Keratinocyte (primary cell): ENCODE data around the gene TTC21B. TPM values are rescaled to one million over a fixed set of nuclear protein-coding genes. Genes with fewer than 3 reads are reported as not detected.

ENCODE experiments used
- DNase-seq: peaks from one replicate; pipeline ENCODE4 v3.0.0-alpha.2; 2011; ENCODE audit warnings: low read depth, missing footprints, low spot score
- FAIRE-seq: peaks from 2 replicates; lab custom pipeline; 2011; peaks lifted over from hg19 to GRCh38; lab: Jason Lieb, UNC
- H2AFZ ChIP-seq: 2 replicates; pipeline ENCODE4 v1.6.0; 2012; ENCODE audit warnings: low read length, control low read depth, inconsistent platforms; ENCODE audit not compliant: control insufficient read depth
- H3K27ac ChIP-seq: 2 replicates; pipeline ENCODE4 v1.5.1; 2011; ENCODE audit warnings: low read length; ENCODE audit not compliant: control insufficient read depth, insufficient read depth
- H3K27me3 ChIP-seq: 3 replicates; pipeline ENCODE4 v1.6.0; 2011; ENCODE audit warnings: low read length; ENCODE audit not compliant: control insufficient read depth, insufficient read depth; ENCODE audit errors: extremely low read depth
- H3K36me3 ChIP-seq, 2 experiments: 2 replicates in 1 of 2; 3 replicates in 1 of 2; pipeline ENCODE4 v1.5.1; 2011; ENCODE audit warnings: low read length in 2 of 2, mild to moderate bottlenecking in 1 of 2; ENCODE audit not compliant: control insufficient read depth in 2 of 2, insufficient read depth in 2 of 2; ENCODE audit errors: extremely low read depth in 1 of 2
- H3K4me1 ChIP-seq: 3 replicates; pipeline ENCODE4 v1.5.1; 2011; ENCODE audit warnings: low read length; ENCODE audit not compliant: control insufficient read depth, insufficient read depth; ENCODE audit errors: extremely low read depth
- H3K4me2 ChIP-seq: 3 replicates; pipeline ENCODE4 v1.6.0; 2011; ENCODE audit warnings: low read depth, low read length; ENCODE audit not compliant: control insufficient read depth, insufficient read depth; ENCODE audit errors: extremely low read depth
- H3K4me3 ChIP-seq, 3 experiments: fragments of 200-600 bp in 1 of 3; sonication (generic) in 1 of 3; 2 replicates in 2 of 3; 3 replicates in 1 of 3; pipeline ENCODE4 v1.5.1; 2011 to 2016; ENCODE audit warnings: low read length in 3 of 3, mild to moderate bottlenecking in 3 of 3, control low read depth in 2 of 3, inconsistent platforms in 1 of 3, low read depth in 1 of 3, mixed read lengths in 1 of 3, mixed run types in 1 of 3, moderate library complexity in 1 of 3; ENCODE audit not compliant: control insufficient read depth in 2 of 3, insufficient read depth in 2 of 3; ENCODE audit errors: extremely low read depth in 1 of 3
- H3K79me2 ChIP-seq: 2 replicates; pipeline ENCODE4 v1.6.0; 2012; ENCODE audit warnings: low read length; ENCODE audit not compliant: control insufficient read depth, insufficient read depth
- H3K9ac ChIP-seq: 3 replicates; pipeline ENCODE4 v1.6.0; 2011; ENCODE audit warnings: low read length; ENCODE audit not compliant: control insufficient read depth, insufficient read depth; ENCODE audit errors: extremely low read depth
- H3K9me1 ChIP-seq: 3 replicates; pipeline ENCODE4 v1.6.0; 2011; ENCODE audit warnings: low read length; ENCODE audit not compliant: control insufficient read depth, insufficient read depth; ENCODE audit errors: extremely low read depth
- H3K9me3 ChIP-seq: 2 replicates; pipeline ENCODE4 v1.5.1; 2012; ENCODE audit warnings: low read depth, low read length; ENCODE audit not compliant: control insufficient read depth
- H4K20me1 ChIP-seq: 3 replicates; pipeline ENCODE4 v1.6.0; 2011; ENCODE audit warnings: low read length; ENCODE audit not compliant: control insufficient read depth, insufficient read depth; ENCODE audit errors: extremely low read depth
- CTCF ChIP-seq, 3 experiments: IDR thresholded peaks in 1 of 3; conservative IDR thresholded peaks in 1 of 3; optimal IDR thresholded peaks in 1 of 3; 2 replicates in 2 of 3; 3 replicates in 1 of 3; pipeline versions ENCODE3 to v1.5.1; 2011; ENCODE audit warnings: low read length in 3 of 3, mild to moderate bottlenecking in 3 of 3, moderate library complexity in 2 of 3, control low read depth in 1 of 3, inconsistent platforms in 1 of 3; ENCODE audit not compliant: insufficient read depth in 2 of 3; ENCODE audit errors: extremely low read depth in 1 of 3
- EZH2 ChIP-seq: IDR thresholded peaks from one replicate; pipeline ENCODE4 v1.6.1; 2012; ENCODE audit warnings: inconsistent platforms, mild to moderate bottlenecking, low read length, moderate library complexity
- dilution Hi-C: fragments of 300-500 bp; cut with MboI; formaldehyde crosslinking; loops from one replicate; pipeline ENCODE4 v1.7.0; 2020; ENCODE audit warnings: low sequenced_read_pairs; ENCODE audit not compliant: extremely low pct_ligation_motif_present
- polyA plus RNA-seq, 5 experiments: library from polyadenylated mRNA; depleted of rRNA in 3 of 5; stranded (reverse) in 3 of 5; stranded (forward) in 1 of 5; unstranded in 1 of 5; fragments of >200 nt; gene quantifications; 1 replicate in 1 of 5; 2 replicates in 3 of 5; 3 replicates in 1 of 5; pipeline versions ENCODE4 v1.2.1 to v1.2.3, GENCODE V29; 2011 to 2012; ENCODE audit warnings: missing spikeins in 2 of 5, low read depth in 1 of 5, low replicate concordance in 1 of 5

Gene TTC21B
- polyA plus RNA-seq, 1 donor (not counting 4 experiments of a cell fraction or from before 2014, with no cell fraction given): 8.0 TPM

- no peaks in the 10 kb centered on the region for H3K27me3 ChIP-seq
- no peaks in the 10 kb centered on the region for H3K9me1 ChIP-seq
- no peaks in the 10 kb centered on the region for H3K36me3 ChIP-seq
- DNase-seq (no peak), FAIRE-seq (no peak)
- no peaks in the 10 kb centered on the region for H3K4me1 ChIP-seq
- no peak overlapping the region for H2AFZ ChIP-seq
- TF ChIP-seq CTCF (optimal IDR thresholded peaks at IDR 0.05 in 1 of 3, IDR thresholded peaks at IDR 0.05 in 1 of 3, conservative IDR thresholded peaks at IDR 0.05 in 1 of 3; ENCODE audit: extremely low read depth in 1 of 3, insufficient read depth in 2 of 3, low read length in 3 of 3): no peak
- no peak for TF ChIP-seq EZH2
- H3K9me3 ChIP-seq: no peaks in the 10 kb centered on the region
- H3K27ac ChIP-seq: no peak overlapping the region
- no peaks in the 10 kb centered on the region for H3K79me2 ChIP-seq
- no peaks in the 10 kb centered on the region for H4K20me1 ChIP-seq
- H3K4me3 ChIP-seq: no peak overlapping the region
- dilution Hi-C loops: no loop called here
- no peak overlapping the region for H3K9ac ChIP-seq
- no peak overlapping the region for H3K4me2 ChIP-seq
Observed at GRCh38 chr2:165941827-165942226, 11.7 kb downstream of the TTC21B start.

GRCh38 chr2:165938237-165938636, 15.3 kb downstream of the TTC21B start:
- Histone ChIP-seq H3K4me2 (no peak overlapping the region), H3K4me3 (no peak overlapping the region), H3K79me2 (no peaks in the 10 kb centered on the region), H3K27me3 (no peaks in the 10 kb centered on the region), H3K9me1 (no peaks in the 10 kb centered on the region), H4K20me1 (no peaks in the 10 kb centered on the region), H3K27ac (no peak overlapping the region), H2AFZ (no peak overlapping the region), H3K9ac (no peak overlapping the region), H3K36me3 (no peaks in the 10 kb centered on the region), H3K4me1 (no peaks in the 10 kb centered on the region), H3K9me3 (no peaks in the 10 kb centered on the region)
- no peak for DNase-seq
- no peak for FAIRE-seq
- TF ChIP-seq CTCF (optimal IDR thresholded peaks at IDR 0.05 in 1 of 3, IDR thresholded peaks at IDR 0.05 in 1 of 3, conservative IDR thresholded peaks at IDR 0.05 in 1 of 3; ENCODE audit: extremely low read depth in 1 of 3, insufficient read depth in 2 of 3, low read length in 3 of 3): no peak
- TF ChIP-seq EZH2: no peak
- dilution Hi-C loops: no loop called here
